Endothelial cell of umbilical vein (primary cell): ENCODE measurements around the gene GPRASP2. TPM values are rescaled to one million over a fixed set of nuclear protein-coding genes. Genes with fewer than 3 reads are reported as not detected.
A peak's percentile ranks its signal among the peaks of the same experiment; 100 is the strongest.

ENCODE experiments used
- BruUV-seq: library from RNA; stranded (reverse); fragments of 400-500 nt; replicated peaks from 2 replicates; lab custom pipeline; 2021; lab: Mats Ljungman, UMichigan
- CTCF ChIA-PET: fragments of 300-600, 350-600 bp; sonication (Branson Sonifier 250); formaldehyde crosslinking; loops from one replicate; lab custom pipeline; 2021; ENCODE audit warnings: antibody characterized with exemption, inconsistent platforms; lab: Charles Lee
- POLR2A ChIA-PET: fragments of 300-600, 350-600 bp; sonication (Branson Sonifier 250); formaldehyde crosslinking; loops from one replicate; lab custom pipeline; 2021; ENCODE audit warnings: antibody characterized with exemption, inconsistent platforms; lab: Charles Lee
- DNase-seq: peaks from one replicate; pipeline ENCODE4 v3.0.0-alpha.2; 2011; ENCODE audit warnings: low read depth, low spot score
- FAIRE-seq: peaks from 2 replicates; lab custom pipeline; 2011; peaks lifted over from hg19 to GRCh38; lab: Jason Lieb, UNC
- H2AFZ ChIP-seq: 2 replicates; pipeline ENCODE4 v1.6.0; 2012; ENCODE audit warnings: low read depth, low read length, control low read depth, inconsistent platforms
- H3K27ac ChIP-seq: 2 replicates; pipeline ENCODE4 v1.5.1; 2011; ENCODE audit warnings: low read depth, mild to moderate bottlenecking, control low read depth, low read length, moderate library complexity; ENCODE audit not compliant: insufficient read depth
- H3K27me3 ChIP-seq, 2 experiments: 2 replicates each; pipeline versions ENCODE4 v1.6.0 to v1.6.1; 2011; ENCODE audit warnings: low read length in 2 of 2, mixed read lengths in 1 of 2; ENCODE audit not compliant: control insufficient read depth in 2 of 2, insufficient read depth in 2 of 2
- H3K36me3 ChIP-seq, 2 experiments: 2 replicates in 1 of 2; 3 replicates in 1 of 2; pipeline ENCODE4 v1.5.1; 2011; ENCODE audit warnings: low read length in 2 of 2, mild to moderate bottlenecking in 1 of 2, moderate library complexity in 1 of 2; ENCODE audit not compliant: control insufficient read depth in 2 of 2, insufficient read depth in 2 of 2; ENCODE audit errors: extremely low read depth in 1 of 2
- H3K4me1 ChIP-seq: 3 replicates; pipeline ENCODE4 v1.5.1; 2011; ENCODE audit warnings: mild to moderate bottlenecking, low read length; ENCODE audit not compliant: control insufficient read depth, insufficient read depth; ENCODE audit errors: extremely low read depth
- H3K4me2 ChIP-seq: 2 replicates; pipeline ENCODE4 v1.6.1; 2011; ENCODE audit warnings: low read length, control low read depth, mixed read lengths; ENCODE audit not compliant: insufficient read depth
- H3K4me3 ChIP-seq, 3 experiments: fragments of 200-600 bp in 1 of 3; sonication (generic), shearing (Covaris generic) in 1 of 3; replicated peaks in 1 of 3; 2 replicates each; pipeline ENCODE4 v1.5.1; 2011 to 2016; ENCODE audit warnings: control low read depth in 3 of 3, low read length in 3 of 3, mild to moderate bottlenecking in 2 of 3, inconsistent platforms in 1 of 3, low read depth in 1 of 3, moderate library complexity in 1 of 3; ENCODE audit not compliant: insufficient read depth in 1 of 3
- H3K79me2 ChIP-seq: 2 replicates; pipeline ENCODE4 v1.6.0; 2012; ENCODE audit warnings: low read length, inconsistent platforms; ENCODE audit not compliant: control insufficient read depth, insufficient read depth
- H3K9ac ChIP-seq: replicated peaks from 2 replicates; pipeline ENCODE3; 2011; ENCODE audit warnings: low read length, control low read depth; ENCODE audit not compliant: insufficient read depth; ENCODE audit errors: extremely low read depth
- H3K9me1 ChIP-seq: replicated peaks from 3 replicates; pipeline ENCODE4 v1.6.0; 2011; ENCODE audit warnings: mild to moderate bottlenecking, low read length; ENCODE audit not compliant: control insufficient read depth, insufficient read depth; ENCODE audit errors: extremely low read depth
- H3K9me3 ChIP-seq: replicated peaks from 2 replicates; pipeline ENCODE4 v1.5.1; 2012; ENCODE audit warnings: low read length, inconsistent platforms; ENCODE audit not compliant: control insufficient read depth, insufficient read depth
- H4K20me1 ChIP-seq: replicated peaks from 2 replicates; pipeline ENCODE3; 2011; ENCODE audit warnings: mild to moderate bottlenecking, low read length; ENCODE audit not compliant: control insufficient read depth, insufficient read depth; ENCODE audit errors: extremely low read depth
- CTCF ChIP-seq, 2 donors: IDR thresholded peaks; 1 replicate in 1 of 2; 2 replicates in 1 of 2; pipeline ENCODE4 v1.5.1; 2011; ENCODE audit warnings: low read length in 2 of 2, mild to moderate bottlenecking in 2 of 2, moderate library complexity in 2 of 2, control low read depth in 1 of 2, inconsistent platforms in 1 of 2, low read depth in 1 of 2; ENCODE audit not compliant: insufficient read depth in 1 of 2; ENCODE audit errors: extremely low read depth in 1 of 2
- EZH2 ChIP-seq: IDR thresholded peaks from 2 replicates; pipeline ENCODE4 v1.6.1; 2012; ENCODE audit warnings: borderline replicate concordance, low read depth, mild to moderate bottlenecking, moderate library complexity, low read length, inconsistent platforms; ENCODE audit not compliant: severe bottlenecking
- FOS ChIP-seq: IDR thresholded peaks from 2 replicates; pipeline ENCODE4 v1.6.1; 2011; ENCODE audit warnings: mild to moderate bottlenecking, low read length, moderate library complexity, borderline replicate concordance; ENCODE audit not compliant: insufficient read depth
- GATA2 ChIP-seq: IDR thresholded peaks from 2 replicates; pipeline ENCODE4 v1.7.0; 2011; ENCODE audit warnings: low read depth, mild to moderate bottlenecking, moderate library complexity, mixed read lengths, low read length; ENCODE audit not compliant: insufficient read length, insufficient read depth
- JUN ChIP-seq: IDR thresholded peaks from 2 replicates; pipeline ENCODE4 v1.6.1; 2011; ENCODE audit warnings: borderline replicate concordance, low read depth; ENCODE audit not compliant: insufficient read length, insufficient read depth
- MYC ChIP-seq: IDR thresholded peaks from one replicate; pipeline ENCODE4 v1.6.1; 2011; ENCODE audit warnings: mild to moderate bottlenecking, low read depth, low read length
- POLR2A ChIP-seq: IDR thresholded peaks from 2 replicates; pipeline ENCODE4 v1.6.1; 2012; ENCODE audit warnings: low read depth, mild to moderate bottlenecking, control low read depth, low read length
- POLR2AphosphoS5 ChIP-seq: IDR thresholded peaks from 2 replicates; pipeline ENCODE4 v1.6.1; 2012; ENCODE audit warnings: low read depth, mild to moderate bottlenecking, control low read depth, low read length, moderate library complexity; ENCODE audit not compliant: insufficient read depth
- dilution Hi-C: fragments of 300-500 bp; cut with MboI; formaldehyde crosslinking; loops from one replicate; pipeline ENCODE4 v1.15.0; 2019; ENCODE audit warnings: low sequenced_read_pairs; ENCODE audit not compliant: extremely low pct_ligation_motif_present
- intact Hi-C: fragments of 100-400 bp; cut with micrococcal nuclease; formaldehyde crosslinking; loops from one replicate; pipeline ENCODE4 v1.10.0; 2022
- polyA plus RNA-seq, 4 experiments: library from polyadenylated mRNA; depleted of rRNA in 3 of 4; stranded (reverse) in 3 of 4; unstranded in 1 of 4; fragments of >200 nt; gene quantifications; 2 replicates each; pipeline versions ENCODE4 v1.2.1 to v1.2.3, GENCODE V29; 2011 to 2012; ENCODE audit warnings: missing spikeins in 1 of 4
- total RNA-seq: library from RNA; stranded (reverse); gene quantifications from 2 replicates; pipeline ENCODE4 v1.2.3, GENCODE V29; 2021
- TF ChIP-seq, protein P1 (sequence below): IDR thresholded peaks from 2 replicates; pipeline ENCODE4 v1.6.1; 2011; ENCODE audit not compliant: insufficient read depth, insufficient read length

Gene GPRASP2
- total and polyA plus RNA-seq, 2 donors (not counting 3 experiments of a cell fraction or from before 2014, with no cell fraction given): 4.9 to 6.5 TPM

DNA sequence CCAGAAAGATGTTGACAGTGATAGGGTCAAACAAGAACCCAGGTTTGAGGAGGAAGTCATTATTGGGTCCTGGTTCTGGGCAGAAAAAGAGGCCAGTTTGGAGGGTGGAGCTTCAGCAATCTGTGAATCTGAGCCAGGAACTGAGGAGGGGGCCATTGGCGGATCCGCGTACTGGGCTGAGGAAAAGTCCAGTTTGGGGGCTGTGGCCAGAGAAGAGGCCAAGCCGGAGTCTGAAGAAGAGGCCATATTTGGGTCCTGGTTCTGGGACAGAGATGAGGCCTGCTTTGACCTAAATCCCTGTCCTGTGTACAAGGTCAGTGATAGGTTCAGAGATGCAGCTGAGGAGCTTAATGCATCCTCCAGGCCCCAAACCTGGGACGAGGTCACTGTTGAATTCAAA is 3.7 kb downstream of the GPRASP2 start:
- Histone ChIP-seq H3K4me2 (no peak overlapping the region), H3K9ac (no peak overlapping the region), H3K79me2 (no peaks in the 10 kb centered on the region), H3K9me1 (no peaks in the 10 kb centered on the region), H2AFZ (no peak overlapping the region), H3K4me3 (no peak overlapping the region), H3K9me3 (no peaks in the 10 kb centered on the region), H3K27ac (no peak overlapping the region), H3K27me3 (peaks cover 0 to 3% of the 10 kb centered on the region in 2 experiments), H3K36me3 (no peaks in the 10 kb centered on the region), H3K4me1 (peaks cover 3% of the 10 kb centered on the region), H4K20me1 (no peaks in the 10 kb centered on the region)
- dilution Hi-C loops (no loop called here), intact Hi-C loops (no loop called here)
- DNase-seq (no peak), FAIRE-seq (no peak)
- CTCF ChIA-PET: no interaction called here
- POLR2A ChIA-PET: no interaction called here
- TF ChIP-seq POLR2AphosphoS5: no peak
- no TSS peak for BruUV-seq

GRCh38 chrX:102720237-102721168 is 8.3 kb downstream of the GPRASP2 start, which contains the start of gene GPRASP3:
Gene GPRASP3, plus strand, starts transcription at chrX:102720743. Its CDS starts 28,253 bp downstream, at chrX:102748996.
- TF ChIP-seq JUN (no peak), POLR2A (peak; percentile 39), GATA2 (no peak), POLR2AphosphoS5 (peak; percentile 26), MYC (no peak), EZH2 (no peak), FOS (no peak), CTCF (IDR thresholded peaks at IDR 0.05; ENCODE audit: extremely low read depth in 1 of 2, insufficient read depth in 1 of 2, low read depth in 1 of 2, low read length in 2 of 2) (no peak)
- TF ChIP-seq, protein P1, sequence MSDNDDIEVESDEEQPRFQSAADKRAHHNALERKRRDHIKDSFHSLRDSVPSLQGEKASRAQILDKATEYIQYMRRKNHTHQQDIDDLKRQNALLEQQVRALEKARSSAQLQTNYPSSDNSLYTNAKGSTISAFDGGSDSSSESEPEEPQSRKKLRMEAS: peak; percentile 94
- H2AFZ ChIP-seq: peak within 1 kb of the TSS; percentile 87
- intact Hi-C loops (loop anchor here (2.0 kb wide), 1 partner anchor 44 kb away; no protein-coding TSS in a partner anchor), dilution Hi-C loops (no loop called here)
- peak; percentile 98 for FAIRE-seq
- H4K20me1 ChIP-seq: no peaks in the 10 kb centered on the region
- ChIA-PET POLR2A (no interaction called here), CTCF (interaction anchor here (0.9 to 1.1 kb wide), 2 partner anchors 115 to 121 kb away, joined by 3 to 4 read pairs; partner anchors contain the start of gene ARMCX5)
- H3K4me3 ChIP-seq: peak within 1 kb of the TSS; percentile 31 to 76 (median 58)
- no peaks in the 10 kb centered on the region for H3K36me3 ChIP-seq
- TSS peak; percentile 84 for BruUV-seq
- no peaks in the 10 kb centered on the region for H3K27me3 ChIP-seq
- H3K4me2 ChIP-seq: peak within 1 kb of the TSS; percentile 74
- H3K9me3 ChIP-seq: no peaks in the 10 kb centered on the region
- DNase-seq: peak; percentile 81
- peaks cover 9% of the 10 kb centered on the region for H3K4me1 ChIP-seq
- peak within 1 kb of the TSS; percentile 26 for H3K27ac ChIP-seq
- peak within 1 kb of the TSS; percentile 73 for H3K9ac ChIP-seq
- no peaks in the 10 kb centered on the region for H3K79me2 ChIP-seq
- H3K9me1 ChIP-seq: no peaks in the 10 kb centered on the region
